GM19438 (cell line): ENCODE results near the gene NPTN.
"Not testable (repeated sequence)": the region's sequence is repeated elsewhere in the genome, so short reads cannot be mapped to it uniquely, and the experiment has no call there.

ENCODE experiments used
- ATAC-seq: cut with Tn5 transposase; IDR thresholded peaks from one replicate; pipeline ENCODE4 v1.9.1; 2021; ENCODE audit warnings: low read depth; ENCODE audit not compliant: unreplicated experiment

Gene NPTN

DNA sequence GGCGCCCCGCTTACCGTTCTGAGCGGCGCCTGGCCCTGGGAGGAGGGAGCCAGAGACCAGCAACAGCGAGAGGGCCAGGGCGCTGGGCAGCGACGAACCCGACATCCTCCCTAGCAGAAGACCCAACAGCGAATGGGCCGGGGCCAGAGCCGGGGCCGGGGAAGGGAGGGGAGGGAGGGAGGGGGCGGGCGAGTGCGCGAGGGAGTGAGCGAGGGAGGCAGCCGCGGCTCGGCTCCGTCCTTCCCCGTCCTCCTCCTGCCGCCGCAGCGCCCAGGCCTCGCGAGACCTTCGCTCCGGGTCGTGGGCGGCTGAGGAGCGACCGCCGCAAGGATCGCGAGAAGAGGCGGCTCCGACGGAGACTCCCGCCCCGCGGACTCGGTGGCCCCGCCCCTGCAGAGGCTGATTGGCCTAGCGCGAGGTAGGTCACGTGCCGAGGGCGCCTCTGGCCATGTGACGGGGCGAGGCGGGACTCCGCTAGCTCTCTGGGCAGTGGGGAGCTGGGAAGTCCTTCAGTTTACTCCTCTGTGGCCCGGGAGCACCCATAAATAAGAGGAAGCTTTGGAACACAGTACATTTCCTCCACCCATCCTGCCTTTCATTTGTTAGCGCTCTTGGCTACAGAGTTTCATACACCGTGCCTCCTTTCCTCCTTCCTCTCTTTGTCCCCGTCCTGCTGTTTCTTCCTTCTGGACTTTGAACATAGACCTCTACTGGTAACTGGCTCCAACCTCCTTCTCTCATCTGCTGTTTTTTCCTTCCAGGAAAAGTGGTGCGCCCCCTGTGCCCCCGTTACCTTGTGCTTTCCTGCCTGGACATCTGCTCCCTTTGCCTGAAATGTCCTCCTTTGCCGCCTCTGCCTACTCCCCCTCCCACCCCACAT is at the start of gene NPTN:
Gene NPTN (minus strand): TSS at position 279 of the 880 bp plus-strand sequence. CDS start 174 bp downstream, at position 105.
- ATAC-seq: peak; percentile 81

- ATAC-seq: no peak
Measured at GRCh38 chr15:73682600-73683090, 49.5 kb upstream of the NPTN start.

- no peak for ATAC-seq
Measured at GRCh38 chr15:73681856-73682599, 48.8 kb upstream of the NPTN start.

GRCh38 chr15:73681063-73681462 is 47.9 kb upstream of the NPTN start:
- ATAC-seq: no peak

- ATAC-seq: no peak
Measured at GRCh38 chr15:73680549-73680948, 47.4 kb upstream of the NPTN start.

DNA sequence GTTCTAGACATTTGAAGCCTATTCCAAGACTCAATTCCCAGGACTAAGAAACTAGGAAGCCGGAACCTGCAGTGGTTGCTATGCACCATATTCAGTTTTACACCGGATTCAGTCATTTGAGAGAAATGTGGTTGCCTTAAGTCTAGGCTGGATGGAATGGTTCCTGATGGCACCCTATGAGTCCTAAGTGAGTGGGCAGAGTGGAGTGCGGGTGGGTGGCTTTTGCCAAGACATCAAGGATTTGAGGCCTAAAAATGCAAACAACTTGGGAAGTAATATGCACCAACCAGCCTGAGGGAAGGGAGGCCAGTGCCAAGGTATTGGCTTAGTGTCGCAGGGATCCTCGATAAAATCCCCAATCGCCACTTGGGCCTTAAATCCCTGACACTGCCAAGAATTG is 46.8 kb upstream of the NPTN start:
- ATAC-seq: no peak

DNA sequence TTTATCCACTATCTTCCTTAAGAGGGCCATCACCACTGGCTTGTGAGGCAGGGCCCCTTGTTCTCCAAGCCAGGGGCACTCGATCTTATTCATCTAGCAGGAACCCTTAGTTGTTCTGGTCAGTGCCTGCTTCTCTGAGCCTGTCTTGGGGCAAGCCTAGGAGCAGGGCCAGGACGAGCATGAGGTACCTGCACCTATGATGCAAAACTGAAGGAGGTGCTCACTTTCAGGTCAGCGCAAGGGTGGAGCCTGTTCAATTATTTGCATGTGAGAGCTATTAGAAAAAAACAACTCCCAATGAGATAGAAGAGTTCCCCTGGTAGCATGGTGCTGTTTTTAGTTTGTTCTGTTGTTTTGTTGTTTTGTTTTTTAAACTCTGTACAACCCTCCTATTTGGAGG is 46.0 kb upstream of the NPTN start:
- ATAC-seq: no peak

GRCh38 chr15:73678498-73678897 is 45.3 kb upstream of the NPTN start:
- ATAC-seq: no peak

DNA sequence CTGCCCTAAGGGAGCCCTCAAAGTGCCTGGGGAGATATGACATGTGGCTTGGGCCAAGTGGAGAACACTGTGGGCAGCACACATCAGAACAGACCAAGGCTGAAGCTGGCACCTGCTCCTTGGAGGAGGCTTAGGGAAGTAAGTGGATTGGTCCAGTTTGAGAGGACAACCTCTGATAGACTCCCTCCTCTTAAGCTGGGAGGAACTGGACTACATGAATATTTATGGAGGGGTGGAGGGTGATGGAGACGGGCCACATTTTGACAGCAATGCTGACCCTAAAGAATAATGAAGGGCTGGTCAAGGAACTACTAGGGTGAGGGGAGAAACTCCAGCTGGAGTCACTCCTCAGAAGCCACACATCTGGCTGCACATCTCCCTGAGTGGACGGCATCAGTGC is 44.5 kb upstream of the NPTN start:
- ATAC-seq: no peak

DNA sequence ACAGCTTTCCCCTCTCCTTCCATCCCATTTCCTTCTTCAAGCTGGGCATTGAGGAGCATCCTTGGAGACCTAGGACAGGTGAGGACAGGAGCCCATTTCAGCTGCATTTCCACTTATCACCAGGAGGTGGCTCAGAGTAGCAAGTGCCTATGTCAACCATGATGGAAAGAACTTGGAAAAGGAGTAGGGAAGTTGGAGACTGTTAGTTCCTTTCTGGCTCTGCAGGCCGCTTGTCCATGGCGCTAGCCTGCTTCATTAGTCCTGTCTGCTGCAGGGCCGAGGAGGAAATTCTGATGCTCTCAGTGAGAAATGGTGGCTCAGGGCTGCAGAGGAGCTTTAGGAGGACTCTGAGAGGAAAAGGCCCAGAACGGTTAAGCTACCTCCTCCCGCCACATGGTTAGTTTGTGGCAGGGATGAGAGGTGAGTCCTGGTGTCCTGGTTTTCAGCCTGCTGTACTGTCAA is 44.0 kb upstream of the NPTN start:
- ATAC-seq: no peak

- no peak for ATAC-seq
Measured at GRCh38 chr15:73674587-73674986, 41.4 kb upstream of the NPTN start.

GRCh38 chr15:73660455-73660854 is 27.3 kb upstream of the NPTN start:
- ATAC-seq: no peak

DNA sequence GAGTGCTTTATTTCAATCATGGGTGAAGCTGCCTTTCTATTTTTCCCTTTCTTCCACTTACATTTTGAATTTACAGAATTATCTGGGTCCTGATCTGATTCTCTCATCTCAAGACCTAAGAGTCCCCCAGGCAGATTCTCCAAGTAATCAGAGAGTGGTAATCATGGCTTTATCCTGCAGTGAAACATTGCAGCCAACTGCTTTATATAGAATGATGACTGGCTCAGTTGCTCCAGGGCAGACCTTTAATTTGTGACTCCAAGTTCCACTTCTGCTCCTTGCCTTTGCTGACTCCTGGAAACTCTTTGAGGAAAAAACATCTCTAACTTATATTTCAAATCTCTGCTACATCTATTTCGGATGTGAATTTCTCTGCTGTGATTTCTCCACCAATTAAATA is 25.5 kb upstream of the NPTN start:
- no peak for ATAC-seq

GRCh38 chr15:73655724-73656123 is 22.5 kb upstream of the NPTN start:
- ATAC-seq: no peak

DNA sequence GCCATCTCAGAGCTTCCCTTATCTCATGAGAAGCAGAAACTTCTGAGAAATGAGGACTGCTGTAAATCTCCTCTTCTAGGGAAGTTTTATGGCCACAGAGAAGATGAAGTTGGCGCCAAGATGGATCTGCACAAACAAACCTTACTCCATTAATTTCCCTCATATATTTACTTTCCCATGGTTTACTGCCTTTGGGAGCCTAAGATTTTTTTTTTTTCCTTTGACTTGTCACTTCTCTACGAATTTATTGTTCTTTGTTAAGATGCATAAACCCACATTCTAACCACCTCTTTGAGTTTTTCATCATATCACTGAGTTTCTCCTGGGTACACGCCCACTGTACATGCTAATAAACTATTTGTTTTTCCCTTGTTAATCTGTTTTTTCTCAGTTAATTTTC is 21.5 kb upstream of the NPTN start:
- no peak for ATAC-seq

DNA sequence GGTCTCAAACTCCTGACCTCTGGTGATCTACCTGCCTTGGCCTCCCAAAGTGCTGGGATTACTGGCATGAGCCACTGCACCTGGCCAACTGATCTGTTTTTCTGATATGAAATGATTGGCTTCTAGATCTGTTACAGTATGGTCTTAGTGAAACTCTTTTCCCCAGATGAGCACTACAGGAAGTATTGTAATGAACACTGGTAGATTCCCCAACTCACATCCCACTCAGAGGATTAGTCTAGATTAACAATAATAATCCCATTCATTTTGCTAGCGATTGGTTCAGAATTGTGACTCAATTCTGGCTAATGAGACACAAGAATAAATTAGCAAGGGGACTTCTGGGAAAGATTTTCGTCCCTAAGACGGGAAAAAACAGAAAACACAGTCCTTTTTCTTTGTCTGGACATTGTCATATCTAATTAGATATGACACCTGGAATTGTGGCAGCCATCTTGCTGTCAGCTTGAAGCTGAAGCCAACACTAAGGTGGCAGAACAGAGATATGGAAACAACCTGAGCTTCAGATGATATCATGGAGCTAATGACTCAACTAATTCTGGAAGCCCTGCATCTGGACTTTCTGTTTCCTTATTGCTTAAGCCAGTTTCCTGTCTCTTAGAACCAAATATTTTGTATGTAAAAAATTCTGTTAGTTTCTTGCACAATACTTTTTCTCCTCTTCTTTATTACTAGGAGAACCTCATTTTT is 17.4 kb upstream of the NPTN start:
- no peak for ATAC-seq

GRCh38 chr15:73648014-73648295 is 14.8 kb upstream of the NPTN start:
- no peak for ATAC-seq

DNA sequence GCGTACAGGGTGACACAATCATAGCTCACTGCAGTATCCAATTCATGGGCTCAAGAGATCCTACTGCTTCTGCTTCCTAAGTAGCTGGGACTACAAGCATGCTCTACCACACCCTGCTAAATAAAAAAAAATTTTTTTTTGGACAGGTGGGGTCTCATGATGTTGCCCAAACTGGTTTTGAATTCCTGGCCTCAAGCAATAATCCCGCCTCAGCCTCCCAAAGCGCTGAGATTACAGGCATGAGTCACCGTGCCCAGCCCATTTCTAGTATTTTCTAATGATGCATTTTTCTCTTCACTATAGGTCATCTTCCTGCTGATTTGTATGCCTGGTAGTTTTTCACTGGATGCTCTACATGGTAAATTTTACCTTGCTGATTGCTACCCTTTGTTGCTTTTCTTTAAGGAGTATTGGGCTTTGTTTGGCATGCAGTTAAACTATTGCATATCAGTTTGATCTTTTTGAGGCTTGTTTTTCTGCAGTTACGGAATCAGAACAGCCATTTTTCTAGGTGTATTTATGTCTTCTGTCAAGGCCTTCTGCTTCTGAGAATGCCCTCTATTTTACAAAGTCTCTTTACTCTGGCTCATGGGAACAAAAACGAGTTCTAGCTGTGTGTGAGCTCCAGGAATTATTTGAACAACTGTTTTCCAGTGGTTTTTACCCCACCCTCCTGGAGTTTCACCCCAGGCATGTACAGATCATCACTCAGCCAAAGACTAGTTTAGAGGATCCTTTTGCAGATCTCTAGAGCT is 14.2 kb upstream of the NPTN start:
- ATAC-seq: no peak

DNA sequence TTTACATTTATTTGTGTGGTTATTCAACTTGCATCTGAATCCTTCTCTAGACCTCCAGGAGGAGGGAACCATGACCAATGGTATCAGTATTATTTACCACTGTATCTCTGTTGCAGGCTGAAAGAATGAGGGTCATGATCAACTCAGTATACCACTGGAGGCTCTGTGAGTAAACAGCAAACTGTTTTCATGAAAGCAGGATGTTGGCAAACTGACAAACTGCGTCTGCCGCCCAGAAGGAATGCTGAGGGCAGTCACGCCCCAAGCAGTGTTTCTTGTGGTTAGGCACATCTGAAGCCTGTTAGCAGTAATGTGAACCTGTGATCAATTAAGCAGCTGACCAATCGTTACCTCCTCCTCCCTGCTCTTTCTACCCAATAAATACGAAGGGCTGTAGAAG is 6.3 kb upstream of the NPTN start:
- not testable (repeated sequence) for ATAC-seq

GRCh38 chr15:73637527-73637926 is 4.3 kb upstream of the NPTN start:
- no peak for ATAC-seq
